NB4 (cell line): Measurements from ENCODE around the gene GRID1.
"Not testable (repeated sequence)": the region's sequence is repeated elsewhere in the genome, so short reads cannot be mapped to it uniquely, and the experiment has no call there.

Source experiments
- DNase-seq: peaks from one replicate; pipeline ENCODE4 v3.0.0; 2010; ENCODE audit warnings: low read depth
- H3K4me3 ChIP-seq: one replicate; pipeline ENCODE4 v1.5.1; 2011; ENCODE audit warnings: mild to moderate bottlenecking, low read depth, low read length, moderate library complexity
- MYC ChIP-seq: IDR thresholded peaks from 2 replicates; pipeline ENCODE4 v1.6.1; 2011; ENCODE audit warnings: low read depth, low read length
- POLR2A ChIP-seq: IDR thresholded peaks from 2 replicates; pipeline ENCODE4 v1.6.1; 2011; ENCODE audit warnings: mild to moderate bottlenecking; ENCODE audit not compliant: insufficient read length; ENCODE audit errors: extremely low read depth
- TF ChIP-seq, protein P1 (sequence below): IDR thresholded peaks from 2 replicates; pipeline ENCODE4 v1.6.1; 2011; ENCODE audit warnings: low read depth, low read length
- TF ChIP-seq, protein P2 (sequence below): IDR thresholded peaks from one replicate; pipeline ENCODE4 v1.5.1; 2012; ENCODE audit warnings: low read depth, low read length

Gene GRID1

GRCh38 chr10:86177537-86178155 is 188.9 kb downstream of the GRID1 start:
- no peak for DNase-seq
- H3K4me3 ChIP-seq: no peak overlapping the region
- TF ChIP-seq, protein P1, sequence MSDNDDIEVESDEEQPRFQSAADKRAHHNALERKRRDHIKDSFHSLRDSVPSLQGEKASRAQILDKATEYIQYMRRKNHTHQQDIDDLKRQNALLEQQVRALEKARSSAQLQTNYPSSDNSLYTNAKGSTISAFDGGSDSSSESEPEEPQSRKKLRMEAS: no peak
- no peak for TF ChIP-seq MYC
- no peak for TF ChIP-seq POLR2A
- TF ChIP-seq, protein P2, sequence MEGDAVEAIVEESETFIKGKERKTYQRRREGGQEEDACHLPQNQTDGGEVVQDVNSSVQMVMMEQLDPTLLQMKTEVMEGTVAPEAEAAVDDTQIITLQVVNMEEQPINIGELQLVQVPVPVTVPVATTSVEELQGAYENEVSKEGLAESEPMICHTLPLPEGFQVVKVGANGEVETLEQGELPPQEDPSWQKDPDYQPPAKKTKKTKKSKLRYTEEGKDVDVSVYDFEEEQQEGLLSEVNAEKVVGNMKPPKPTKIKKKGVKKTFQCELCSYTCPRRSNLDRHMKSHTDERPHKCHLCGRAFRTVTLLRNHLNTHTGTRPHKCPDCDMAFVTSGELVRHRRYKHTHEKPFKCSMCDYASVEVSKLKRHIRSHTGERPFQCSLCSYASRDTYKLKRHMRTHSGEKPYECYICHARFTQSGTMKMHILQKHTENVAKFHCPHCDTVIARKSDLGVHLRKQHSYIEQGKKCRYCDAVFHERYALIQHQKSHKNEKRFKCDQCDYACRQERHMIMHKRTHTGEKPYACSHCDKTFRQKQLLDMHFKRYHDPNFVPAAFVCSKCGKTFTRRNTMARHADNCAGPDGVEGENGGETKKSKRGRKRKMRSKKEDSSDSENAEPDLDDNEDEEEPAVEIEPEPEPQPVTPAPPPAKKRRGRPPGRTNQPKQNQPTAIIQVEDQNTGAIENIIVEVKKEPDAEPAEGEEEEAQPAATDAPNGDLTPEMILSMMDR: no peak

DNA sequence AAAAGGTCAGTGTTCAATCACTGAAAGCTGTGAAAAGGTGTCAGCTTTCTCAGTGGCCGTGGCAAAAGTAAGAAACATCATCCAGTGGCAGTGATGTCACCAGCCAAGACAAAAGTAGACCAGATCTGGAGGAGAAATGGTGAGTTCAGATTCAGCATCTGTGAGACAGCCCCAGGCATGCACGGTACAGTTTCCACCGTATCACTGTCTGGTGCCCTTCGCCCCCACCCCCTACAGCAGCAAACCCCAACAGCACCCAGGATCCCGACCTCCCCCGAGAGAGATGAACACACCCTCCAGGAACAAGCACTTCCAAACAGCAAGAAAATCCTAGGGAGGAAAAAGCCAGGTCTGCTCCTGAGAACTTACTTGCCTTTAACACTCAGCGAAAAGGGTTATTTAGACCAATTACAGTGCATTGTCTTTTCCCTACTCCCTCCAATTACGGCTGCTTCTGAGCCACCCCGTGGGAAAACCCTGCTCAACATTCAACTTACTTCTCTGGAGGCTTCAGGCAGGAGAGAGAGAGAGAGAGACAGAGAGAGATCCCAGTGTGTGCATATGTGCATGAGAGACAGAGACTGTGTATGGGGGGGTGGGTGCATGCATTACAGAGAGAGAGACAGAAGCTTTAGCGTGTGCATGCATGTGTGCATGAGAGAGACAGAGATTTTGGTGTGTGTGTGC is 189.6 kb downstream of the GRID1 start:
- TF ChIP-seq POLR2A: no peak
- no peak for TF ChIP-seq MYC
- TF ChIP-seq, protein P1: no peak
- TF ChIP-seq, protein P2: no peak
- no peak overlapping the region for H3K4me3 ChIP-seq
- no peak for DNase-seq

DNA sequence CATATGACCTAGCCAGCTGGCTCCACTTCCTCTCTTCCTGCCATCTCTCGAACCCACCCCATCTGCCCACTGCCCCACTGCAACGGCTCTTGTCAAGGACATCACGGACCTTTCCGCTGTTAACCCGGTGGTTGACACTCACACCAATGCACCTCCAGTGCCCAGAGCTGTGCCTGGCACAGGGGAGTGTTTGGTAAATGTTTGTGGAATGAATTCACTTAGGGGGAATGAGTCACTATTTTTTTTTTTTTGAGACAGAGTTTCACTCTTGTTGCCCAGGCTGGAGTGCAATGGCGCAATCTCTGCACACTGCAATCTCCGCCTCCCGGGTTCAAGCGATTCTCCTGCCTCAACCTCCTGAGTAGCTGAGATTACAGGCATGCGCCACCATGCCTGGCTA is 191.1 kb downstream of the GRID1 start:
- peak; percentile 25 for DNase-seq
- H3K4me3 ChIP-seq: not testable (repeated sequence)

DNA sequence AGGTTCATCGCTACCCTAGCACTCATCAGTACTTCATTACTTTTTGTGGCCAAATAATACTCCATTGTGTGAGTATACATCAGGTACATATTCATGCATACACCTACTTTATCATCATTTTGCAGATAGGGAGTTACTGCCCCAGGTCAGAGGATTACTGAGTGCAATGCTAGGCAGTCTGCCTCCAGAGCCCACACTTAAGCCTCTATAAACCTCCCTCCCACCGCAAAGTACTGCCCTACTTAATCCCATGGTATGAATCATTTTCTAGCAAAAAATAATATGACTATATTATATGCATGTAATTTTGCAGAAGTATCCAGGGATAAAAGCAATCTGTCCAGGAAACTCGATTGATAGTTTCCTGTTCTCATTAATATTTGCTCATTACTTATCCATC is 194.3 kb downstream of the GRID1 start:
- H3K4me3 ChIP-seq: no peak overlapping the region
- TF ChIP-seq, protein P1: no peak
- TF ChIP-seq MYC (no peak), POLR2A (no peak)
- TF ChIP-seq, protein P2: no peak
- DNase-seq: no peak

DNA sequence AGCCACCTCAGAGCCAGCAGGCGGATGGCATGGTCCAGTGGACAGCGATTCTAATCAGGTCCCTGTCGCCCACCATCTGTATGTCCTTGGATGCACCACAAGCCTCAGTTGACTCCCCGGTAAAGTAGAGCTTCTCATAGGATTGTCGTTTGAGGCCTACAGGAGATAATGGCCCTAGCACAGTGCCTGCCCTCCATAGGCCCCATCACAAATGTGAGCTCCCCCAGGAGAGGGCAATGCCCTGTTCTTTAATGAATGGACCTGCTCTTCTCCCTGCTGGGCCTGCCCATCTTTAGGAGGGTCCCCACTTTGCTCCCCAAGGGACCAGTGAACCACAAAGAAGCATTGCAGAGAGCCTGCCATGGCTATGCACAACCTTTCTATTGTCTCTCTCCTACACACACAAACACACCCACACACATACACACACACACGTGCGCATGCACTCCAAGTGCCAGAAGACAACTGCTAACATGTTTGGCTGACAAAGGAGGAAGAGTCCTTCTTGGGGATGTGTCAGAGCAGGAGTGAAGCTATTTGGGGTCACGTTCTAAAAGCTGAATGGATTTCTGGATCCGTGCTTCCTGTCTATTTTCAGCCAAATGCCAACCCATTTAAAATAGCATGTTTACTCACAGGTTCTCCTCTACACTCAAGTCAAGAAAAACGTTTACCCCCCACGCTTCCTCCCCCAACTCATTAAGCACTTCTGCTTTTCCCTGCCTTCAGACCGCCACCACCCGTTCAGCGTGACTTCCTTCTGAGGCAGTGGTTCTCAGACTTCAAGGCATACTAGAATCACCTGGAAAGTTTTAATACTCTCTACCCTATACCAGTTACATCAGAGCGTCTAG is 196.1 kb downstream of the GRID1 start:
- TF ChIP-seq, protein P1: peak; percentile 62
- TF ChIP-seq MYC (peak; percentile 80), POLR2A (no peak)
- peak overlapping the region; percentile 9 for H3K4me3 ChIP-seq
- peak; percentile 95 for DNase-seq

DNA sequence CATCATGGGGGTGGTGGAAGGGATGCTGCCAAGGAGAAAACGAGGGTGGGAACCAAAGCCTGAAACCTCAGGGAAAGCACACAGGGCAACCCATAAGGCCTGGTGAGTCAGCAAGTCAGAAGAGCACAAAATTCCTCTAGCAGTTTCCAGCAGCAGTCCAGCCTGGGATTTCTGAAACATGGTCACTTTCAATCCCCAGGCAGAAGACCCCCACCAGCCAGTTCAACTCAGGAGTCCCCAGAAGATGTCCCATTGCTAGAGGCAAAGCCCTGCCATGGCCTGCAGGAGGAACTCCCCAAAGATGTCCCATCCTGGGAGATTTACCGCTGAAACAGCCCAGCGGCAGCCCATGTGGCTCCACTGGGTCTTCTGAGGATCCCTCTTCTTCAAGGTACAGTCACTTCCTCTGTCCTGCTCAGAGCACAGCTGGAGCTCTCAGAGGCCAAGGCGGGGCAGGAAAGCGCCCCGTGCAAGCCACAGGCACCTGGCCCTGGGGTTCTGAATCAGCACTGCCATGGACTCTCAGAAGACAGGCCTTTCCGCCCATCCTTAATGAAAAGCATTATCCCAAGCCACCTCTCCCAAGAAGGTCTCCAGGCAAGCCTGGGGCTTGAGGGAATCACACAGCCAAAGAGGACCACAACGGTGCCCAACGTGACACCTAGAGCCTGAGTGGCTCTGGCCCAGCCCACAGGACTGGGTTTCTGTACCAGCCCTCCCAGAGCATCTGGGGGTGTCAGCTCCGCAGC is 196.9 kb downstream of the GRID1 start:
- peak; percentile 65 for DNase-seq
- TF ChIP-seq POLR2A: no peak
- TF ChIP-seq, protein P1: no peak
- TF ChIP-seq, protein P2: no peak
- H3K4me3 ChIP-seq: no peak overlapping the region
